Measurements from ENCODE around the gene MDH1B.
"Not testable (repeated sequence)": the region's sequence is repeated elsewhere in the genome, so short reads cannot be mapped to it uniquely, and the experiment has no call there.

Gene MDH1B

GRCh38 chr2:206766057-206766930 lies 1.2 kb upstream of the MDH1B start:
- DNase-seq = no peak

GRCh38 chr2:206764673-206765241 lies 371 bp downstream of the MDH1B start:
- no peak for DNase-seq

GRCh38 chr2:206756816-206757215 lies 8.3 kb downstream of the MDH1B start:
- DNase-seq = no peak

DNA sequence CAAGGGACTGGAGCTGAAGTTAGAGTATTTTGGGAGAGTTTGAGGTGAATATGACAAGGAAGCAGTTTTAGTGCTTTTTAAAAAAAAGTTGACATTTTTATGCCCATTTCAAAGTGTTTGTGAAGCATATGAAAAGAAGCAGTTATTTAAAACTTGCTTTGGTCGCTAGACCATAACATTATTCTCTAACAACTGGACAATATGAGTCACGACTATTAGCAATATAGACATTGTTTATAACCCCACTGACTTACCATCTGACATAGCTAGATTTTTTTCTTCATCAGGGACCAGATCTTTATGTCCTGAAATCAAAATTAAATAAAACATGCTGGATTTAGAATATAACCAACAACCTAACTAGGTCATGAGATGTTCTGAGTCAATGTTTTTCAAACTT lies 24.3 kb downstream of the MDH1B start:
- no peak for DNase-seq

DNA sequence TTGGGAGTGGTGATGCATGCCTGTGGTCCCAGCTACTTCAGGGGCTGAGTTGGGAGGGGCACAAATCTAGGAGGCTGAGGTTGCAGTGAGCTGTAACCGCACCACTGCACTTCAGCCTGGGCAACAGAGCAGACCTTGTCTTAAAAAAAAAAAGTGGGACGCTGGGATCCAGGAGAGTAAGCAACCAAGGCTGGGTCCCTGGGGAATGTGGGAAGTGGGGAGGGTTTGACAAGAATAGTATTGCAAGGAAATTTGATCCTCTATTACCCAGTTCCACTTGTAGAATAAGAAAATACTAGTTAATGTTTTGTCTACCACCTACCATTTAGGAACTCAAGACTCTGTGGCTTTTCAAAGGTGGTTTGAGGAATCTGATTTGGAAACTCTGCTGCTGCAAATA lies 25.9 kb downstream of the MDH1B start:
- no peak for DNase-seq

GRCh38 chr2:206736935-206737334 lies 28.2 kb downstream of the MDH1B start:
- DNase-seq = no peak

DNA sequence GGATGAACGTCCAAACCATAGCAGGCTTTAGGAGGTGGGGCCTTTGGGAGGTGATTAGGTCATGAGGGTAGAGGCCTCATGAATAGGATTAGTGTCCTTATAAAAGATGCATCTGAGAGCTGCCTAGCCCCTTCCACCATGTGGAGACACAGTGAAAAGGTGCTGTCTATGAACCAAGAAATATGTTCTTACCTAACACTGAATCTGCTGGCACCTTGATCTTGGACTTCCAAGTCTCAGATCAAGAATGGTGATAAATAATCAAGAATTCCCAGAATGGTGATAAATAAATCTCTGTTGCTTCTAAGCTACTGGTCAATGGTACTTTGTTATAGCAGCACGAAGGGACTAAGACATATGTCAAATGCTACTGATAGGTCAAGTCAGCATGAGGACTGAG lies 31.8 kb downstream of the MDH1B start:
- no peak for DNase-seq

DNA sequence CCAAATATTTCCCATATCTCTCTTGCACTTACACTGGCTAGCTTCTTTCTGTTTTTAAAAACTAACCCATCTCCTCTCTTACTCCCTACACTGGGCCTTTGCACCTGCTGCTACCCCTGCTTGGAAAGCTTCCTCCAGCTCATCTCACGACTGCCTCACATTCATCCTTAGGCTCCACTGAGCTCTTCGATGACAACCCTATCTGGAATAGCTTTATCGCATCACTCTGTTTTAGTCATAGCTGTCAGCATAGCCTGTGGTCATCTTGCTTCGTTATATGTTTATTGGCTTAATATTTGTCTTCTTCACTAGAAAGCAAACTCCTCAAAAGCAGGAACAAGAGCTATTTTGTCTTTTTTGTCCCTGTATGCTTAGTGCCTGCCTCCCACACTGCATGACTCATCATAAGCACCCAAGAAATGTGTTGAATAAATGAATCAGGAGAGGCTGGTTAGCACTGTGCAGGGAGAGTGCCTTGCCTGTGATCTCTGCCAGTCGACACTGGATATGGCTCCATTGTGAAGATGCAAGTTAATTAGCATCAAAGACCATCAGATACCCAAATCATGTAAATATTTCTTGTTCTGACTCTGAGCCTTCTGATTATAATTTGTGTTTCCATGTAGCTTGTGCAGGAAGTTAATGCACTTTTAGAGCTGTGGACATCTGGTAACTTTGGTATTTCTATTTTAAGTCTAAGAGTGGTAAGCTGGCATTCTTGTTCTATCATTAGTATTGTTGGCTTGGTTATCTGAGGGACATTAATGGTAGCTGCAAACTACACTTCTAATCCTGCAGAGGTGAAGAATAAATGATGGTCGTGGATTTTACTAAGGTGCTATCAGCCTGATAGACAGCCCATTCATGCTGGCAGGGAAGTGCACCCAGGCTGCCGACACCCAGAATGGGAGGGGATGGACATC lies 36.6 kb downstream of the MDH1B start:
- DNase-seq = no peak

- no peak for DNase-seq
Observed at GRCh38 chr2:206727287-206727686, 37.8 kb downstream of the MDH1B start.

DNA sequence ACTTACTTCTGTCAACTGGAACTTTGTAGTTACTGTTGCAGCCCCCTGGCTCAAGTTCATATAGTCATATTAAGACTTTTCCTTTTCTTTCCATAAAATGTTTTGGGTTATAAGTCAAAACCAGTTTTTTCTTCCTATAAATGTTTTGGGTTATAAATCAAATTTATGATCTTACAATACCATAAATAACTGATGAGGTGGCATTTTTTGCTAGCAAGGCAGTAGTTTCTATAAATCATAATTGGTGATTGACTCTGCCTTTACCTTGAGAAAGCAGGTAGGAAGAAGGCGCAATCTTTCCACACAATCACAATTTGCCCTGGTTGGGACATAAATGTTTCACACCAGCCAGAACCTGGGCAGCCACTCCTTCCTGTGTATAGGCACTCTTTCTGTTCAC lies 41.8 kb downstream of the MDH1B start:
- DNase-seq = no peak

GRCh38 chr2:206721256-206721920 lies 43.7 kb downstream of the MDH1B start:
- no peak for DNase-seq

GRCh38 chr2:206718296-206718695 lies 46.8 kb downstream of the MDH1B start, which contains the start of gene DYTN:
Gene DYTN (minus strand): TSS chr2:206718396. CDS start chr2:206718279, 117 bp downstream.
- no peak for DNase-seq

DNA sequence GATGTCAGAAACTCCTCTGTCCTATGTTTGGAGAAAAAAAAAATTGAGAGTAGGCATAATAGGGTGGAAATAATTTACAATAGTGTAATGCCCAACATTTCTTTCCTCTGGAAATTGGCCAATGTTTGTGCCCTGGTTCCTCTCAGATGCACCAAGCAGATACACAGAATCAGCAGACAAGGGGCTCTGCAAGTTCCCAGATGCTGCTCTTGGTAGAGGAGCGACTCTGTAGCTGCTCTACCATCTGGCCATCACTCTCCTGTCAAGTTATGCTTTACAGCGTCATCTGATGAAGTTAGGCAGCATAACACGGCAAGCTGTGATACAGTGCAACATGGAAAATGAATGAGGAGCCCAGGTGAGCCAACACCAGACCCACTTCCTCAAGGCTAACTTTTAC lies 48.5 kb downstream of the MDH1B start:
- DNase-seq = no peak

DNA sequence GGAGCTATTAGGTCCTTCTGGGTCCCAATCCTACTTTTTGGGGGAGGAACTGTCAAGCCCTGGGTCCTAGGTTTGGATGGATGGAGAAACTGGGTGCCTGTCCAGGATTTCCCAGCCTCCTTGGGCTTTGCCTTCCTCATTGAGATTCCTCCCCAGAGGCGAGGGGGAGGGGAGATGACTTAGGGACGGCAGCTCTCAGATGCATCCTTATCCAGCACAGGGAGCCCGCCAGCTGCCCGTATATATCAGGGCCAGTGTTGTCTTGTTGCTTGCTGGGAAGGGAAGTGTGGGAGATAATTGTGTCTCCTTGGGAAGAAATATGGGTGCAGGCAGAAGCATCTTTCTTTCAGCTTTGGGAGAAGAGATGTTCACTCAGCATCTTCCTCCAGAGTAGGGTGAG lies 49.9 kb downstream of the MDH1B start:
- DNase-seq = not testable (repeated sequence)

DNA sequence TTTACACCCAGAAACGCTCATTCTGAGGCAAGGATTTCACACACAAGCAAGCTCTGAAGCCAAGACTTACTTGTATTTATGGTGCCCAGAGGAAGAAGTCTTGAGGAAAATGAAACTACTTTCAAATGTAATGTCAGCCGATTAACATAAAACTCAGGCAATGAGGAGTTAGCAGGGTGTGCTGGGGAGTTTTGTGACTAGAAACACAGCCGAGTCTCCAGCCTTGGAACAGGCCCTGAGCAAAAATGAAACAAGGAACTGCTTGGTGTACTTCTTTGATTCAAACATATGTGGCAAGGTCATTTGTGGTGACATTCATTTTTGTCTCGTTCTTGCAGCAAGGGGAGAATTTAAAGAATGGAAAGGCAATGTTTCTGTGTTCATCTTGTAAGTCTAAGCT lies 51.4 kb downstream of the MDH1B start:
- no peak for DNase-seq

DNA sequence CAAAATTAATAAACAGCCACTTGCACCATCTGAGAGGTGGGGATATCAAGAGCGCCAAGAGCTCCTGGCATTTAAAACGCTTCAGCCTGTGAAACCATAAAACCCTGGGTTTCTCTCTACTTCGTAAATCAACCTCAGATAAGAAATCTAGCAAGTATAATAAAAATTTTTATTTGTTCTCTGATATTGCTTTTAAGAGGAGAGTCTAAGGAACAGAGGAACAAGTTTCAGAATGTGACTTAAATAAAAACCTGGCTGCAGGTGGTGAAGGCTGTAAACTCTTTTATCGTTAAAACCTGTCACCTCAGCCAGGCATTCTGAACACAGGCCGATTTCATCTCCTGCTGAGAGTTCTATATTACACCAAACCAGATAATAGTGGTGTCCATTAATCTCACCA lies 56.8 kb downstream of the MDH1B start:
- DNase-seq = no peak

DNA sequence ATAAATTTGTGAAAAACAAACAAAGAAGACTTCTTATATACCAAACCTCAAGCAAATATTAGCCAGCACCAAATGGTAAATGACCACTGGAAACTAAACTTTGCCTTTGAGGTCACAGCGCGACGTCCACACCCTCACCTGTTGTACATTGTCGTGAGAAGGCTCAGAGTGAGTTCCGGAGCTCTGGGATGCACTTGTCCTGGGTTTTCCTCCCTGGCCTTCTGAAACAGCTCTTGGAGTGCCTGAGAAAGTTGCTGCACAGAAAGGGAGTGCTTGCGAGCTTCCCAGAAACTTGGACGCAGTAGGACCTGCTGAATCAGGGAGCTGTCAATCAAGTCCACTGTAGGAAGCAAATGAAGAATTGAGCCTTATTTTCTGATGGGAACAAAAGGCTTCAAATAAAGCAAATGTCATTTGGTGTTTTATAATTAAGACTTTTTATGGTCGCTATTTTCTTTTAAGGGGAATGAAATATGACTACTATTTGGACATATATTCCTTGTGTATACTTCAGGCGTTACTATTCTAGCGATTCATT lies 57.9 kb downstream of the MDH1B start:
- DNase-seq = no peak

DNA sequence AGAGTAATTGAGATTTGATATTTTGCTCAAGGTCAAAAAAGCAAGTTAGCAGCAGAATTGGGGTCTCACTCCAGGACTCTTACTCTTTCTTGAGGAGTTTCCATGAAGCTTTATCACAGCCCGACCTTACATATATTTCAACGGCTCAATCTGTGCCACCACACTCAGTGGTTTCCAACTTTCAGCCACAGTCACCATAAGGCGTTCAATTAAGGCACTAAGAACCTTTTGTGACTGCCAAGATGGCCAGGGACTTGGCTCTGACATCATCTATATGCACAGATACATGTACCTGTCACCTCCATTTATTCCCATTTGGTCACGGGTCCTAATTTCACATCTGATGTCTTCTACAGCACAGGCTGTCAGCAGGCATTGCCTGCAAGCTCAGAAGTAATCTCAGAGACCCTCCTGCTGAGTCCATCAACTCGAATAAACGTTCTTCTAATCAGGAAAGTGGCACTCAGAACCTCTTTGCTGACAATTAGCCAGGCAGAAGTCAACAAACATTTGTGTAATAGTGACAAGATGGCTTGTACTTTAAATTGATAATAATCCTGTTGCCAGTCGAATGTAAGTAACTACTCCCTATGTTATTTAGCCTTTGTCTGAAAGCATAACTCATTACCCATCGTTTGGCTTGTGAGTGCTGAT lies 63.0 kb downstream of the MDH1B start:
- peak; percentile 87 for DNase-seq

GRCh38 chr2:206700156-206700555 lies 65.0 kb downstream of the MDH1B start:
- DNase-seq = no peak

- no peak for DNase-seq
Observed at GRCh38 chr2:206698811-206699210, 66.3 kb downstream of the MDH1B start.

- no peak for DNase-seq
Observed at GRCh38 chr2:206696910-206697309, 68.2 kb downstream of the MDH1B start.

Measured in DMS79 treated with DMSO at 0.1 percent for 48 hours (cell line).